A549 (cell line): ENCODE data around the gene EVC2. TPM values are rescaled to one million over a fixed set of nuclear protein-coding genes. Genes with fewer than 3 reads are reported as not detected.

Source experiments
- ATAC-seq, 2 experiments: fragments of 200-7000 bp in 1 of 2; fragments of >200 bp in 1 of 2; cut with Nextera tagmentation in 1 of 2; cut with Tn5 transposase in 1 of 2; 3 replicates each; pipeline versions ENCODE4 v1.8.0 to v1.9.1; 2018 to 2020; ENCODE audit warnings: mild to moderate bottlenecking in 1 of 2, moderate library complexity in 1 of 2
- CTCF ChIA-PET: fragments of 300-600 bp; sonication (Branson Sonifier 250); formaldehyde crosslinking; extraction: SDS; loops from one replicate; lab custom pipeline; 2021; ENCODE audit warnings: antibody characterized with exemption, inconsistent platforms; lab: Yijun Ruan, JAX
- POLR2A ChIA-PET: fragments of 350-600 bp; formaldehyde crosslinking; extraction: SDS; loops from one replicate; lab custom pipeline; 2021; ENCODE audit warnings: antibody characterized with exemption, inconsistent platforms; lab: Yijun Ruan, JAX
- DNase-seq, 2 experiments: peaks; one replicate each; pipeline versions ENCODE4 v3.0.0 to v3.0.0-alpha.2; 2011 to 2016; ENCODE audit warnings: low read depth in 1 of 2, low spot score in 1 of 2
- FAIRE-seq: peaks from 2 replicates; lab custom pipeline; 2011; peaks lifted over from hg19 to GRCh38; lab: Jason Lieb, UNC
- H3K27ac ChIP-seq, 2 experiments: fragments of >200 bp; sonication (Bioruptor Twin); formaldehyde crosslinking; 3 replicates each; pipeline ENCODE4 v1.5.1; 2016 to 2017
- H3K4me1 ChIP-seq: fragments of >200 bp; sonication (Bioruptor Twin); formaldehyde crosslinking; 3 replicates; pipeline ENCODE4 v1.6.1; 2016
- H3K4me2 ChIP-seq: fragments of >200 bp; sonication (Bioruptor Twin); formaldehyde crosslinking; 3 replicates; pipeline ENCODE4 v1.6.1; 2016
- H3K4me3 ChIP-seq: fragments of >200 bp; sonication (Bioruptor Twin); formaldehyde crosslinking; 3 replicates; pipeline ENCODE4 v1.5.1; 2016
- H3K9me3 ChIP-seq: fragments of >200 bp; sonication (Bioruptor Twin); formaldehyde crosslinking; 3 replicates; pipeline ENCODE4 v1.6.1; 2016
- BHLHE40 ChIP-seq: IDR thresholded peaks from 2 replicates; pipeline ENCODE4 v1.6.1; 2012; ENCODE audit warnings: low read depth, low read length, inconsistent platforms
- CHD2 ChIP-seq: fragments of 150-350 bp; IDR thresholded peaks from 2 replicates; pipeline ENCODE4 v1.6.1; 2014; ENCODE audit warnings: low read length; ENCODE audit not compliant: partially characterized antibody
- EHF ChIP-seq: fragments of 250-450 bp; sonication (Bioruptor Pico); IDR thresholded peaks from 2 replicates; pipeline ENCODE4 v1.5.0; 2020; ENCODE audit warnings: mild to moderate bottlenecking
- FOSL2 ChIP-seq, 2 experiments: fragments of 450-650 bp in 1 of 2; fragments of >200 bp in 1 of 2; sonication (Bioruptor Twin) in 1 of 2; formaldehyde crosslinking; IDR thresholded peaks; 2 replicates each; pipeline versions ENCODE4 v1.5.0 to v1.6.1; 2016 to 2020; ENCODE audit warnings: mild to moderate bottlenecking in 1 of 2, moderate library complexity in 1 of 2
- HOXA7 ChIP-seq: fragments of 250-450 bp; sonication (Bioruptor Pico); IDR thresholded peaks from 2 replicates; pipeline ENCODE4 v1.5.0; 2020; ENCODE audit warnings: mild to moderate bottlenecking, moderate library complexity
- JUN ChIP-seq, 2 experiments: fragments of >200 bp; sonication (Bioruptor Twin); formaldehyde crosslinking; IDR thresholded peaks; 2 replicates in 1 of 2; 3 replicates in 1 of 2; pipeline ENCODE4 v1.6.1; 2016 to 2017
- JUNB ChIP-seq: fragments of >200 bp; sonication (Bioruptor Twin); formaldehyde crosslinking; IDR thresholded peaks from 2 replicates; pipeline ENCODE4 v1.6.1; 2016
- TP53 ChIP-seq: fragments of 250-450 bp; sonication (Bioruptor Pico); IDR thresholded peaks from 2 replicates; pipeline ENCODE4 v1.5.0; 2021; ENCODE audit warnings: mild to moderate bottlenecking, moderate library complexity
- WGBS: methylation state at CpG from one replicate; pipeline ENCODE4 v1.1.6; 2017; ENCODE audit errors: missing lambda C conversion rate; 5-methylcytosine and 5-hydroxymethylcytosine counted together
- polyA plus RNA-seq, 4 experiments: library from polyadenylated mRNA; depleted of rRNA in 3 of 4; stranded (reverse); fragments of >200 nt; fragmentation: RNase III in 1 of 4; extraction: RNeasy Plus Mini Kit Qiagen cat#74134 plus additional on column Dnase treatment in 1 of 4; gene quantifications; 2 replicates in 3 of 4; 3 replicates in 1 of 4; pipeline ENCODE4 v1.2.3, GENCODE V29; 2011 to 2017
- TF ChIP-seq, protein P1 (sequence below): fragments of >200 bp; sonication (Bioruptor Twin); formaldehyde crosslinking; IDR thresholded peaks from 2 replicates; pipeline ENCODE4 v1.6.1; 2016
- TF ChIP-seq, protein P2 (sequence below): fragments of 200-600 bp; sonication (generic); IDR thresholded peaks from 2 replicates; pipeline ENCODE4 v1.6.1; 2016; ENCODE audit warnings: antibody characterized with exemption, mild to moderate bottlenecking, moderate library complexity
- TF ChIP-seq, protein P3 (sequence below): IDR thresholded peaks from 2 replicates; pipeline ENCODE4 v1.6.1; 2012
- TF ChIP-seq, protein P4 (sequence below): IDR thresholded peaks from 2 replicates; pipeline ENCODE4 v1.6.1; 2012
- TF ChIP-seq, protein P5 (sequence below): fragments of >200 bp; sonication (Bioruptor Twin); formaldehyde crosslinking; IDR thresholded peaks from 3 replicates; pipeline ENCODE4 v1.6.1; 2016
- TF ChIP-seq, protein P6 (sequence below): IDR thresholded peaks from 2 replicates; pipeline ENCODE4 v1.6.1; 2012; ENCODE audit warnings: low read depth, borderline replicate concordance

EVC2 gene
- polyA plus RNA-seq, 2 of the 4 experiments (the other 2 are of a cell fraction) = 0.96 to 1.5 TPM

DNA sequence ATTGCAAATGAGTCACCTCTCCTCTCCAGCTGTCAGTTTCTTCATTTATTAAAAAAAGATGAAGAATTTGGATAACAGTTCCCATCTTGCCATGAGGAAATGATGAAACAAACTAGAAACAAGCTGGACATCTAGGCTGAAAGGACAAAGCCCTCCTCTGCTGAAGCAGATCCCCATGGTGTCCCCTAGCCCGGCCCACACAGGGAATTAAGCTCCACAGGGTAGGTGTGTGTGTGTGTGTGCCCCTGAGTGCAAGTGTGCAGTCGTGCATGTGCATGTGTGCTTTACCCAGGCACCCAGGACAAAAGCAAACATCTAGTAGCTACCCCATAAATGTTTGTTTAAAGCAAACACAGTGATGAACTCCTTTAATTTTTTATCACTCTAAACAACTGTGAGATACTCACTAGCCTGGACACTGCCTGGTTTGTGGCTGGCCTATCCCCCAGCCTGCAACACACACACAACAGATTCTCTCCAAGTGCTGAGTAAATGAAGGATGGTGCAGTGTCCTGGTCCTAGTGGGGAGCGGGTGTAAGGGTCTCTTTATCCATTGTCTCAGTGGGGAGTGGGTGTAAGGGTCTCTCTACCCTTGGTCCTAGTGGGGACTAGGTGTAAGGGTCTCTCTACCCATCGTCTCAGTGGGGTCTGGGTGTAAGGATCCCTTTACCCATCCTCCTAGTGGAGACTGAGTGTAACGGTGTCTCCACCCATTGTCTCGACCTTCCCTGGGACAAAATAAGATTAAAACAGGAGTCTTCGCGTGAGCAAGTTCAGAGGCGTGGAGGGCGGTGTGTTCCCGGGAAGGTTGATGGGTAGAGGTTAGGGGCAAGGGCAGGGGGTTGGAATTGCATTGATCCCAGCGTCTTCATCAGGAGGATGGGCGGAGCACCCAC, 2.0 kb upstream of the EVC2 start:
- H3K4me1 ChIP-seq = peaks cover 38% of the 10 kb centered on the region
- peak overlapping the region; percentile 90 for H3K4me2 ChIP-seq
- FAIRE-seq (no peak), ATAC-seq (peak; percentile 66 to 76), DNase-seq (peak; percentile 33 to 44)
- H3K9me3 ChIP-seq = peaks cover 7% of the 10 kb centered on the region
- H3K4me3 ChIP-seq = peak overlapping the region; percentile 87
- 14% methylated on average over 12 of the region's 13 CpGs for WGBS
- ChIA-PET POLR2A (no interaction called here), CTCF (interaction anchor here (1.2 to 3.0 kb wide), 2 partner anchors 80 to 659 kb away, joined by 5 to 13 read pairs; partner anchors contain the start of gene STK32B)
- TF ChIP-seq JUNB = no peak
- no peak for TF ChIP-seq HOXA7 (CRISPR knock-in tag)
- TF ChIP-seq BHLHE40 = peak; percentile 9; the same call in 1 of the 2 replicates
- H3K27ac ChIP-seq = peak overlapping the region; percentile 84 to 97

DNA sequence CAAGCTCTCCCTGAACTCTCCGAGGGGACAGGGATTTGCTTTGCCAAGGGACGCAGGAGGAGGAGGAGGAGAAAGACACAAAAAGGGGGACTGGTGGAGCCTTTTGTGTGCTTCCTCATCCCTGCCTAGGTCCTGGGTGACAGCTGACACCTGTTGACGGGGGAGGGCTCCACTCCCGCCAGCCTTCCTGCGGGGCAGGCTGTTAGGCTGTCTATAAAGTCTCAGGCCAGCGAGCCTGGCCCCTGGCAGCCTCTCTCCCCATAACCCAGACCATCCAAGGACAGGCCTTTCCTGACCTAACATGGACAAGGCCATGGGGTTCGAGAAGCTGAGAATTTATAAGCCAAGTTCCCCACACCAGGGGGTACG, 832 bp upstream of the EVC2 start:
- Histone ChIP-seq H3K4me2 (no peak overlapping the region), H3K27ac (peak overlapping the region; percentile 6 to 97; a peak in 3 of 6 replicates), H3K9me3 (no peaks in the 10 kb centered on the region), H3K4me1 (peaks cover 38% of the 10 kb centered on the region), H3K4me3 (no peak overlapping the region)
- ATAC-seq (no peak), DNase-seq (no peak), FAIRE-seq (no peak)
- TF ChIP-seq, protein P1, sequence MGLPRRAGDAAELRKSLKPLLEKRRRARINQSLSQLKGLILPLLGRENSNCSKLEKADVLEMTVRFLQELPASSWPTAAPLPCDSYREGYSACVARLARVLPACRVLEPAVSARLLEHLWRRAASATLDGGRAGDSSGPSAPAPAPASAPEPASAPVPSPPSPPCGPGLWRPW = no peak
- TF ChIP-seq CHD2 = no peak
- TF ChIP-seq, protein P2, sequence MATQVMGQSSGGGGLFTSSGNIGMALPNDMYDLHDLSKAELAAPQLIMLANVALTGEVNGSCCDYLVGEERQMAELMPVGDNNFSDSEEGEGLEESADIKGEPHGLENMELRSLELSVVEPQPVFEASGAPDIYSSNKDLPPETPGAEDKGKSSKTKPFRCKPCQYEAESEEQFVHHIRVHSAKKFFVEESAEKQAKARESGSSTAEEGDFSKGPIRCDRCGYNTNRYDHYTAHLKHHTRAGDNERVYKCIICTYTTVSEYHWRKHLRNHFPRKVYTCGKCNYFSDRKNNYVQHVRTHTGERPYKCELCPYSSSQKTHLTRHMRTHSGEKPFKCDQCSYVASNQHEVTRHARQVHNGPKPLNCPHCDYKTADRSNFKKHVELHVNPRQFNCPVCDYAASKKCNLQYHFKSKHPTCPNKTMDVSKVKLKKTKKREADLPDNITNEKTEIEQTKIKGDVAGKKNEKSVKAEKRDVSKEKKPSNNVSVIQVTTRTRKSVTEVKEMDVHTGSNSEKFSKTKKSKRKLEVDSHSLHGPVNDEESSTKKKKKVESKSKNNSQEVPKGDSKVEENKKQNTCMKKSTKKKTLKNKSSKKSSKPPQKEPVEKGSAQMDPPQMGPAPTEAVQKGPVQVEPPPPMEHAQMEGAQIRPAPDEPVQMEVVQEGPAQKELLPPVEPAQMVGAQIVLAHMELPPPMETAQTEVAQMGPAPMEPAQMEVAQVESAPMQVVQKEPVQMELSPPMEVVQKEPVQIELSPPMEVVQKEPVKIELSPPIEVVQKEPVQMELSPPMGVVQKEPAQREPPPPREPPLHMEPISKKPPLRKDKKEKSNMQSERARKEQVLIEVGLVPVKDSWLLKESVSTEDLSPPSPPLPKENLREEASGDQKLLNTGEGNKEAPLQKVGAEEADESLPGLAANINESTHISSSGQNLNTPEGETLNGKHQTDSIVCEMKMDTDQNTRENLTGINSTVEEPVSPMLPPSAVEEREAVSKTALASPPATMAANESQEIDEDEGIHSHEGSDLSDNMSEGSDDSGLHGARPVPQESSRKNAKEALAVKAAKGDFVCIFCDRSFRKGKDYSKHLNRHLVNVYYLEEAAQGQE = no peak
- TF ChIP-seq TP53 = no peak
- TF ChIP-seq, protein P3, sequence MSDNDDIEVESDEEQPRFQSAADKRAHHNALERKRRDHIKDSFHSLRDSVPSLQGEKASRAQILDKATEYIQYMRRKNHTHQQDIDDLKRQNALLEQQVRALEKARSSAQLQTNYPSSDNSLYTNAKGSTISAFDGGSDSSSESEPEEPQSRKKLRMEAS = no peak
- TF ChIP-seq FOSL2 (IDR thresholded peaks at IDR 0.05) = no peak
- no peak for TF ChIP-seq FOSL2 (CRISPR knock-in tag; IDR thresholded peaks at IDR 0.05)
- TF ChIP-seq, protein P4, sequence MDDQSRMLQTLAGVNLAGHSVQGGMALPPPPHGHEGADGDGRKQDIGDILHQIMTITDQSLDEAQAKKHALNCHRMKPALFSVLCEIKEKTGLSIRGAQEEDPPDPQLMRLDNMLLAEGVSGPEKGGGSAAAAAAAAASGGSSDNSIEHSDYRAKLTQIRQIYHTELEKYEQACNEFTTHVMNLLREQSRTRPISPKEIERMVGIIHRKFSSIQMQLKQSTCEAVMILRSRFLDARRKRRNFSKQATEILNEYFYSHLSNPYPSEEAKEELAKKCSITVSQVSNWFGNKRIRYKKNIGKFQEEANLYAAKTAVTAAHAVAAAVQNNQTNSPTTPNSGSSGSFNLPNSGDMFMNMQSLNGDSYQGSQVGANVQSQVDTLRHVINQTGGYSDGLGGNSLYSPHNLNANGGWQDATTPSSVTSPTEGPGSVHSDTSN = no peak
- ChIA-PET POLR2A (no interaction called here), CTCF (interaction anchor here (0.7 to 3.0 kb wide), 3 partner anchors 41 to 250 kb away, joined by 3 to 13 read pairs (median 3); no protein-coding TSS in a partner anchor)
- WGBS = 89% methylated on average over 5 of the region's 8 CpGs

DNA sequence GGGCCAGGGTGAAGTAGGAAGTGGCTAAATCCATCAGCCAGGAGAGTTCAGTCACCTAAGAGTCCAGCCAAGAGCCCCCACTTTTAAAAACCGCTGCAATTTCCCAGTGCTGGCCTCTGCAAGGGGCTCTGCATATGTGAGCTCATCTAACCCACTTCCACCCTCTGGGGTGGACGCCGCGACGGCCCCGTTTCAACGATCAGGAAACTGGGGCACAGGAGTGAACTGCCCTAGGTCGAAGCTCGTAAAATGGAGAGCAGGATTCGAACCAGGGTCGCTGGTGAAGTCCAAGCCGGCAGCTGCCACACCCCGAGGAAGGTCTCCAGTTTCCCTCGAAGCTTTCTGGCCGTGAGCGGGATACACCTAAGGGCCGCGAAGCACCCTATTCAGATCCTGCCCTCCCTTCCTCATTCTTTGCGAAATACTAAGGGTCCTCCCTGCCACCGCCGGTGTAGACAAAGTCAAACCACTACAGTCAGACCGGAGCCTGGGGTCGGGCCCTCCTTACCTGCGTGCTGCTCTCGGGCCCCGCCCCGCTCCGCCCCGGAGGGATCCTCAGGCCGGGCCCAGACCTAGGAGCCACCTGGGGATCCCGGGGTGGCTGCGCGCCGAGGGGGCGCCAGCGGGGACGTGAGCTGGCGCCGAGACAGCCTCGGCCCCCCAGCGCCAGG, 446 bp downstream of the EVC2 start:
- Histone ChIP-seq H3K4me1 (peaks cover 36% of the 10 kb centered on the region), H3K4me2 (peak overlapping the region; percentile 97), H3K4me3 (peak overlapping the region; percentile 83), H3K9me3 (no peaks in the 10 kb centered on the region), H3K27ac (peak overlapping the region; percentile 92 to 97)
- DNase-seq = peak; percentile 8 to 10
- ChIA-PET CTCF (interaction anchor here (0.8 to 3.0 kb wide), 3 partner anchors 82 to 658 kb away, joined by 3 to 13 read pairs (median 4); no protein-coding TSS in a partner anchor), POLR2A (interaction anchor here (0.6 to 0.7 kb wide), 2 partner anchors 14 to 79 kb away, joined by 3 read pairs; no protein-coding TSS in a partner anchor)
- no peak for TF ChIP-seq EHF (CRISPR knock-in tag)
- TF ChIP-seq FOSL2 (IDR thresholded peaks at IDR 0.05) = no peak
- TF ChIP-seq FOSL2 (CRISPR knock-in tag; IDR thresholded peaks at IDR 0.05) = no peak
- TF ChIP-seq, protein P5, sequence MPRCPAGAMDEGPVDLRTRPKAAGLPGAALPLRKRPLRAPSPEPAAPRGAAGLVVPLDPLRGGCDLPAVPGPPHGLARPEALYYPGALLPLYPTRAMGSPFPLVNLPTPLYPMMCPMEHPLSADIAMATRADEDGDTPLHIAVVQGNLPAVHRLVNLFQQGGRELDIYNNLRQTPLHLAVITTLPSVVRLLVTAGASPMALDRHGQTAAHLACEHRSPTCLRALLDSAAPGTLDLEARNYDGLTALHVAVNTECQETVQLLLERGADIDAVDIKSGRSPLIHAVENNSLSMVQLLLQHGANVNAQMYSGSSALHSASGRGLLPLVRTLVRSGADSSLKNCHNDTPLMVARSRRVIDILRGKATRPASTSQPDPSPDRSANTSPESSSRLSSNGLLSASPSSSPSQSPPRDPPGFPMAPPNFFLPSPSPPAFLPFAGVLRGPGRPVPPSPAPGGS = no peak
- TF ChIP-seq JUN (IDR thresholded peaks at IDR 0.05) = 0 out of 5 replicates have a peak, but pooled peaks of 1 of the 2 experiments have one; percentile 43
- TF ChIP-seq, protein P6, sequence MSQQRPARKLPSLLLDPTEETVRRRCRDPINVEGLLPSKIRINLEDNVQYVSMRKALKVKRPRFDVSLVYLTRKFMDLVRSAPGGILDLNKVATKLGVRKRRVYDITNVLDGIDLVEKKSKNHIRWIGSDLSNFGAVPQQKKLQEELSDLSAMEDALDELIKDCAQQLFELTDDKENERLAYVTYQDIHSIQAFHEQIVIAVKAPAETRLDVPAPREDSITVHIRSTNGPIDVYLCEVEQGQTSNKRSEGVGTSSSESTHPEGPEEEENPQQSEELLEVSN = 0 out of 2 replicates have a peak, but pooled peaks have one; percentile 44
- WGBS = 12% methylated on average over 12 of the region's 41 CpGs
- ATAC-seq = peak in 1 of 2 experiments; percentile 45; a peak in 3 of 6 replicates
- no peak for FAIRE-seq
